SJCRH30 (cell line): ENCODE measurements around the gene KCNJ6. TPM values are rescaled to one million over a fixed set of nuclear protein-coding genes. Genes with fewer than 3 reads are reported as not detected.
"Not testable (repeated sequence)": the region's sequence is repeated elsewhere in the genome, so short reads cannot be mapped to it uniquely, and the experiment has no call there.

ENCODE experiments used
- DNase-seq, 2 experiments: peaks; one replicate each; pipeline ENCODE4 v3.0.0-alpha.2; 2015 to 2020
- H3K27ac ChIP-seq: fragments of 250-450 bp; sonication (Bioruptor Pico); 2 replicates; pipeline ENCODE4 v1.5.1; 2020; ENCODE audit warnings: mild to moderate bottlenecking, moderate library complexity
- H3K27me3 ChIP-seq: fragments of 250-450 bp; sonication (Bioruptor Pico); 2 replicates; pipeline ENCODE4 v1.5.1; 2020; ENCODE audit warnings: mild to moderate bottlenecking, moderate library complexity
- H3K36me3 ChIP-seq: fragments of 250-450 bp; sonication (Bioruptor Pico); 2 replicates; pipeline ENCODE4 v1.5.1; 2020; ENCODE audit warnings: mild to moderate bottlenecking, moderate library complexity
- H3K4me1 ChIP-seq: fragments of 250-450 bp; sonication (Bioruptor Pico); 2 replicates; pipeline ENCODE4 v1.5.1; 2020; ENCODE audit warnings: mild to moderate bottlenecking, moderate library complexity
- H3K4me3 ChIP-seq: fragments of 250-450 bp; sonication (Bioruptor Pico); 2 replicates; pipeline ENCODE4 v1.5.1; 2020; ENCODE audit warnings: mild to moderate bottlenecking, moderate library complexity
- H3K9me3 ChIP-seq: fragments of 250-450 bp; sonication (Bioruptor Pico); replicated peaks from 2 replicates; pipeline ENCODE4 v1.5.1; 2020; ENCODE audit warnings: mild to moderate bottlenecking, moderate library complexity
- total RNA-seq: library from RNA; depleted of rRNA; stranded (reverse); fragments of >200 nt; shearing (Covaris generic); gene quantifications from 2 replicates; pipeline ENCODE4 v1.2.3, GENCODE V29; 2014

Gene KCNJ6
- total RNA-seq, 1 experiment from 2014 or later = not detected

DNA sequence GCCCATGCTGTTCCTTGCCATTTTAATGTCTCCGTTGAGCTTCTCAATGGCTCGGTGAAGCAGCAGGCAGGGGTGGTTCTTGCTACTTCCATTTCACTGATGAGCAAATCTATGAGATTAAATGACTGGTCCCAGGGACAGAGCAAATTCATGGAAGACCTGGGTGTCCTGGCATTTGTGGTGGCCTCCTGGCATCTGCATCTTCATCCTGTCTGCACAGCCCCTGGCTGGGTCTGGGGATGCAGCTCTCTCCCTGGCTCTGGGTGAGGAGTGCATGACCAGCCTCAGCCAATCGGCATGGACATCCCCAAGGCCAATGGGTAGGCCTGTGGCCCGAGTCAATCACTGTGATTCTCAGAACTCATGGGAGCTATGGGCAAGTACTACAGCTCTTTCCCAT, 261.7 kb downstream of the KCNJ6 start:
- Histone ChIP-seq H3K27ac (no peak overlapping the region), H3K4me3 (no peak overlapping the region), H3K27me3 (no peaks in the 10 kb centered on the region), H3K9me3 (no peaks in the 10 kb centered on the region), H3K36me3 (no peaks in the 10 kb centered on the region), H3K4me1 (no peaks in the 10 kb centered on the region)
- DNase-seq = no peak

DNA sequence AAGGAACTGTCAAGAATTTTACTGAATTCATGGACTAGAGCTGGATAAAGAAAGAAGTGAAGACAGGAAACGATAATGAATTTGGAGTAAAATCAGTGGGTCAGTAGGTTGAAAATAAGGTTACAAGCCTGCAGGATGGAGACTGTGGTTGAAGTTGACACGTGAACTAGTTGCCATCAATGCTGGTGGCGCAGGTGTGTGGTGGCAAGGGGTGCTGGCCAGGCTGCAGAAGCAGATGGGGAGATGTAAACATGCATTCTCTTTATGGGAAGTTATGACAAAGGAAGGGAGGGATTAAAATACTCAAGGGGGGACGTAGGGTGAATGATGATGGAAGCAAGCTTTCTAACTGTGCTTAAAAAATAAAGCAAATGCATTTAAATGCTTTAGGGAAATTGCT, 263.1 kb downstream of the KCNJ6 start:
- no peak overlapping the region for H3K27ac ChIP-seq
- H3K4me3 ChIP-seq = no peak overlapping the region
- no peaks in the 10 kb centered on the region for H3K9me3 ChIP-seq
- no peaks in the 10 kb centered on the region for H3K4me1 ChIP-seq
- no peaks in the 10 kb centered on the region for H3K27me3 ChIP-seq
- no peaks in the 10 kb centered on the region for H3K36me3 ChIP-seq
- DNase-seq = no peak

DNA sequence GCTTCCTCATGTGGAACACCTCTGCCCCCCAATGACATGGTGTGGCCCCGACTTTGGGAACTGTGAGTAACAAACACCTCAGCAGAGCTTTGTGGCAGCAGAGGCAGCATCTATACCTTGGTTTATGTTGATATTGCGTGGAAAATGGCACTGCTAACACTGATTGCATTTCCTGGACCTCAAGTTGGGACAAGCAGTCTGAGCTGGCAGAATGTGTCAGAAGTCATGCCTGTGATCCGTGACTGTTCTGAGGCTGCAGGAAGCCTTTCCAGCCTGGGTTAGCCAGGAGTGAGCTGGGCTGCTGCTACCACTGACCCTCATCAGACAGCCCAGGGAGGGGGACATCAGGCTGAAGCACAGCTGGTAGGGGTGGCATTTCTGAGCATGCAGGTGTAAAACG, 268.5 kb downstream of the KCNJ6 start:
- no peaks in the 10 kb centered on the region for H3K4me1 ChIP-seq
- H3K9me3 ChIP-seq = no peaks in the 10 kb centered on the region
- no peak overlapping the region for H3K4me3 ChIP-seq
- H3K27ac ChIP-seq = no peak overlapping the region
- H3K27me3 ChIP-seq = no peaks in the 10 kb centered on the region
- no peak for DNase-seq
- H3K36me3 ChIP-seq = no peaks in the 10 kb centered on the region

DNA sequence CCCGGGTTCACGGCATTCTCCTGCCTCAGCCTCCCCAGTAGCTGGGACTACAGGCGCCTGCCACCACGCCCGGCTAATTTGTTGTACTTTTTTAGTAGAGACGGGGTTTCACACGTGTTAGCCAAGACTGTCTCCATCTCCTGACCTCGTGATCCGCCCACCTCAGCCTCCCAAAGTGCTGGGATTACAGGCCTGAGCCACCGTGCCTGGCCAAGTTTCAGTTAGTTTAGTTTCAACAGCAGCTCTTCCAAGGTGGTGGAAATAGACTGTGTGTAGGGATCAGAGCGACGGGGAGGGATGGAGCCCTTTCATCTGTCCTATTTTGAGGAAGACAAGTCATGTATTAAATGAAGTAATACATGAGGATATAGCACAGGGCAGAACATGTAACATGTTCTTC, 269.5 kb downstream of the KCNJ6 start:
- DNase-seq, H3K4me1 ChIP-seq, H3K36me3 ChIP-seq: not testable (repeated sequence)

DNA sequence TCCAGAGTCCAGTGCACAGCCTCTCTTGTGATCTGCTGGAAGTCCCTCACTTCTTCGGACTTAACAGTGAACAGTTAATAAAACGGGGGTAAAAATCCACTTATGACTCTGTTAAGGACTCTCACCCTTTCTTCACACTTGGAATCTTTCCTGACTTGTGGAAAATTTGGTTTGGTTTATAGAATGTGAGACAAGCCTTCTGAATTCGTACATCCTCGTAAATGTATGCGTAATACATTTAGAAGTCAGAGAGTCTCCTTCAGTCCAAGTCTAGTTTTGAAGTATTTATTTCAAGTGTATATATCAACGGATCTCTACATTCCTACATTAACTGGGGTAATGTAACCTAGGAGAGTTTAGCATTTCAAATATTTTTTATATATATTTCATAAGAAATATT, 270.4 kb downstream of the KCNJ6 start:
- Histone ChIP-seq H3K27me3 (no peaks in the 10 kb centered on the region), H3K4me3 (no peak overlapping the region), H3K27ac (no peak overlapping the region), H3K4me1 (no peaks in the 10 kb centered on the region), H3K9me3 (no peaks in the 10 kb centered on the region), H3K36me3 (no peaks in the 10 kb centered on the region)
- DNase-seq = no peak

More for the DNA sequence above, 269.5 kb downstream of the KCNJ6 start:
- not testable (repeated sequence) for H3K4me3 ChIP-seq, H3K27ac ChIP-seq, H3K27me3 ChIP-seq, H3K9me3 ChIP-seq

DNA sequence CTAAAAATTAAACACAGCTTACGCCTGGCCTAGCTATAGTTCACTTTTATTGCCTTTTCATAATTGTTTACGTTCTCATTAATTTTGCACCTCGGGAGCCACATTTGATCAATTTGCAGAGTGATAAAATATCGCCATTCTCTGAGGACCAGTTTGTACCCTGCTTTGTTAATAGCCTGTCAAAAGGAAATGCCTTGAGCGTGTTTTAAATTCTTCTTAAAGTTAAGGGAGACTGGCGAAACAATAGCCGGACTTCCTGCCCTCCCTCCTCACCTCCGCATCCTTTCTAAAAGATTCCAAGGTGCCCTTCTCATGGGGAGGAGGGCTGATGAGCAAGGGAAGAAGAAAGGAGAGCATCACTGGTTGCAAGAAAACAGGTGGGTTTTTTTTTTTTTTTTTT, 271.6 kb downstream of the KCNJ6 start:
- no peaks in the 10 kb centered on the region for H3K9me3 ChIP-seq
- no peak overlapping the region for H3K4me3 ChIP-seq
- no peaks in the 10 kb centered on the region for H3K36me3 ChIP-seq
- H3K27me3 ChIP-seq = no peaks in the 10 kb centered on the region
- no peak overlapping the region for H3K27ac ChIP-seq
- DNase-seq = no peak
- H3K4me1 ChIP-seq = no peaks in the 10 kb centered on the region

DNA sequence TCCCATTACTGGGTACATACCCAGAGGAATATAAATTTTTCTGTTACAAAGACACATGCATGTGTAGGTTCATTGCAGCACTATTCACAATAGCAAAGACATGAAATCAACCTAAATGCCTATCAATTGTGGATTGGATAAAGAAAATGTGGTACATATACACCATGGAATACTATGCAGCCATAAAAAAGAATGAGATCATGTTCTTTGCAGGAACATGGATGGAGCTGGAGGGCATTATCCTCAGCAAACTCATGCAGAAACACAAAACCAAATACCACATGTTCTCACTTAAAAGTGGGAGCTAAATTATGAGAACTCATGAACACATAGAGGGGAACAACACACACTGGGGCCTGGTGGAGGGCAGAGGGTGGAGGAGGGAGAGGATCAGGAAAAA, 272.4 kb downstream of the KCNJ6 start:
- not testable (repeated sequence) for H3K4me1 ChIP-seq, H3K27me3 ChIP-seq, H3K27ac ChIP-seq, DNase-seq, H3K4me3 ChIP-seq, H3K9me3 ChIP-seq, H3K36me3 ChIP-seq

DNA sequence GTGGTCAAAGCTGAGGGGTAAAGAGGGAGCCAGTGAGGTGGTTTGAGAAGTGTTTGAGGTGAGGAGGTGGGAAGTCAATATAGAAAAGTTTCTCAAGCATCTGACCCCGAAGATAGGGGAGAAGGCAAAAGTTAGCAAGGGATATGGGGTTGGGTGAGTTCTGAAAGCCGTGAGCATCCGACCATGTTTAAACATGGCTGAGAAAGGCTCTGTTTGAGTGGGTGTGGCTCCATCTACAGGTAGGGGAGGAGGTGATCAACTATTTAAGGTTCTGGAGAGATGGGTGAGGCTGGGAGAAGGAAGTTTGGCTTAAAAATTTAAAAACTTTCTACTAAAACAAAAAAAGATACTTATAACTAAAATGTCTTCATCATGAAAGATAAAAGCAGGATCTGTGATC, 273.8 kb downstream of the KCNJ6 start:
- H3K4me3 ChIP-seq = peak overlapping the region; percentile 7
- no peaks in the 10 kb centered on the region for H3K9me3 ChIP-seq
- H3K36me3 ChIP-seq = no peaks in the 10 kb centered on the region
- no peak overlapping the region for H3K27ac ChIP-seq
- H3K27me3 ChIP-seq = no peaks in the 10 kb centered on the region
- DNase-seq = peak; percentile 48 to 72
- no peaks in the 10 kb centered on the region for H3K4me1 ChIP-seq

DNA sequence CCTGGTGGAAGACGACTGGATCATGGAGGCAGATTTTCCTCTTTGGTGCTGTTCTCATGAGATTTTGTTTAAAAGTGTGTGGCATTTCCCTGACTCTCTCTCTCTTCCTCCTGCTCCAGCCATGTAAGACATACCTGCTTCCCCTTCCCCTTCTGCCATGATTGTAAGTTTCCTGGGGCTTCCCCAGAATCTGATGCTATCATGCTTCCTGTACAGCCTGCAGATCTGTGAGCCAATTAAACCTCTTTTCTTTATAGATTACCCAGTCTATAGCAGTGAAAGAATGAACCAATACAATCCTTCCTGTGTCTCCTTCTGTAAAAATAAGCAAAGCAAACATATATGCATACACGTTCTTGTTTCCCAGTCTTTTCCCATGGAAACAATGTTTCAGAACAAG, 276.5 kb downstream of the KCNJ6 start:
- no peak for DNase-seq
- Histone ChIP-seq H3K27ac (no peak overlapping the region), H3K4me1 (no peaks in the 10 kb centered on the region), H3K27me3 (no peaks in the 10 kb centered on the region), H3K36me3 (no peaks in the 10 kb centered on the region), H3K4me3 (no peak overlapping the region), H3K9me3 (no peaks in the 10 kb centered on the region)

DNA sequence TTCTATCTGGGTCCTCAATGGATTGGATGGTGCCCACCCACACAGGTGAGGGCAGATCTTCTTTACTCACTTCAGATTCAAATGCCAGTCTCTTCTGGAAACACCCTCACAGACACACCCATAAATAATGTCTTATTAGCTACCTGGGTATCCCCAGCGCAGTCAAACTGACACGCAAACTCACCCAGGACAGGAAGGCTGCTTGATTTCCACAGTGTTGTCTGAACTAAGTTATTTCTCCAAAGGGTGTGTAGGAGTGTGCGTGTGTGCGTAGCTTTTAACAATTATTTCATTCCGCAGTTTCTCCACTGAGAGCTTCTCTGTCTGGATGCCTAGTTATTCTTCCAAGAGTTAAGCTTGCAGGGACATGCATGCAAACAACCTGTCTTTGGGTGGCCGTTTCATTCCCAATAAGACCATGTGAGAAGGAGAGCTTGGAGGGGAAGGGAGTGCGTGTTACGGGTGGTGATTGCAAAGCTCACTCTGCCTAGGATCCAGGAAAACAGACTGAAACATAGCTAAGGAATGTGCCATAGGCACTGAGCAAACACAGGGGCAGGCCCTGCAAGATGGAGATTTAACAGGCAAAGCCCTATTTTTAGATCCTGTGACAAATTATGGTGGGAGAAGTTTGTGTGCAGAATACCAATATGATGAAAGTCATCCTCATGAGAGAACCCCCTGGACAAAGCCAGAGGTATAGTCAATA, 280.0 kb downstream of the KCNJ6 start:
- no peak overlapping the region for H3K27ac ChIP-seq
- H3K4me1 ChIP-seq = no peaks in the 10 kb centered on the region
- H3K36me3 ChIP-seq = no peaks in the 10 kb centered on the region
- no peak for DNase-seq
- no peak overlapping the region for H3K4me3 ChIP-seq
- 0 out of 2 replicates have a peak, but pooled peaks cover under 1% of the 10 kb centered on the region for H3K27me3 ChIP-seq
- H3K9me3 ChIP-seq = no peaks in the 10 kb centered on the region

DNA sequence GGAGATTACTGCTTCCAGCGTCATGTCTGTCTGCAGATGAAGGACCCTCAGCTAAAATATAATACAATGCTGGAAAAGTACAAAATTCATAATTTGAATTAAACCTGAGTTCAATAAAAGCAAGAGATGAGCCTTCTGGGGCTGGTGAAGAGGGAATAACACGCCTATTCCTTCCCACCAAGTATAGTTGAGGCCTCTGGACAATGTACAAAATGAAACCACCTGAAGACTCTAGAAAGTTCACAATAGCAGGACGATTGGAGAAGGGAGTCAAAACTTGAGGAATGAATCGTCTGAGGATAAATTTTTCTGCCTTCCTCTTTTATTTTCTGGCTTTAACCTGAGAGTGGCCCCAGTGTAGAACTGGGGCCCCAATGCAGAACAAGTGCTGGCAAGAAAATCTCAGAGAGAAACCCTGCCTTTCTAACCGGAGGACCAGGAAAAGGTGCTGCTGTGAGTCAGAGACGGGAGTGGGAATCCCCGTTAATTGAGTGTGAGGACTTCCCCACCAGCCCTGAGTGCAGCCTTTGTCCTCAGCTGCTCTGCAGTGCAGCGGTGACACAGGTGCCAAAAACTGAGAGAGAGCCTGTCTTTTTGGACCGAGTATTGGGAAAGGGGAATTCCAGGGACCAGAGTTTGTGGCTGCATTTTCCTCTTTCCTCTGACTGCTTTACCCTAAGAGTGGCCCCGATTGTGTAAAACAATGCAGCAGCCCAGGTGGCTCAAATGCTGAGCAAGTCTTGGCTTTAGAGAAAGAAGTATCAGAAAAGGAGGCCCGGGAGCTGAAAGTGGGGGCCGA, 284.7 kb downstream of the KCNJ6 start:
- H3K27ac ChIP-seq = no peak overlapping the region
- H3K27me3 ChIP-seq = 0 out of 2 replicates have a peak, but pooled peaks cover 6% of the 10 kb centered on the region
- H3K4me3 ChIP-seq = no peak overlapping the region
- peak in 1 of 2 experiments; percentile 3 for DNase-seq
- H3K36me3 ChIP-seq = no peaks in the 10 kb centered on the region
- H3K4me1 ChIP-seq = no peaks in the 10 kb centered on the region
- H3K9me3 ChIP-seq = no peaks in the 10 kb centered on the region

DNA sequence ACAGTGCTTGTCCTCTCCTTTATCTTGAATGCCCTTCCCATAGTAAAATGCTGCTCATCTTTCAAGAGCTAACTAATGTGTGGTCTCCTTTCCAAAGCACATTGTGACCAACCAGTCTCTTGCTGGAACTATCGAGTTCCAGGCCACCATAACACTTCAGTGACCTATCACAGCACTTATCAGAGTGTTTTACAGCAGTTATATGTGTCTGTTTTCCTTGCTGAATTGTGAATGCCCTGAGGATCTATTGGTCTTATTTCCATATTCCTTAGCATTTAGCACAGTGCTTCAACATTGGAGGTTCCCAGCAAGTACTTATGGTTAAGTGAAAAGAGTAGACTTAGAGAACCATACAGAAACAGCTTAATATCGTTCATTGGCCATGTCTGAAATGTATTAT, 285.4 kb downstream of the KCNJ6 start:
- Histone ChIP-seq H3K27me3 (0 out of 2 replicates have a peak, but pooled peaks cover 6% of the 10 kb centered on the region), H3K36me3 (no peaks in the 10 kb centered on the region), H3K4me1 (no peaks in the 10 kb centered on the region), H3K27ac (no peak overlapping the region), H3K4me3 (no peak overlapping the region), H3K9me3 (no peaks in the 10 kb centered on the region)
- DNase-seq = no peak

DNA sequence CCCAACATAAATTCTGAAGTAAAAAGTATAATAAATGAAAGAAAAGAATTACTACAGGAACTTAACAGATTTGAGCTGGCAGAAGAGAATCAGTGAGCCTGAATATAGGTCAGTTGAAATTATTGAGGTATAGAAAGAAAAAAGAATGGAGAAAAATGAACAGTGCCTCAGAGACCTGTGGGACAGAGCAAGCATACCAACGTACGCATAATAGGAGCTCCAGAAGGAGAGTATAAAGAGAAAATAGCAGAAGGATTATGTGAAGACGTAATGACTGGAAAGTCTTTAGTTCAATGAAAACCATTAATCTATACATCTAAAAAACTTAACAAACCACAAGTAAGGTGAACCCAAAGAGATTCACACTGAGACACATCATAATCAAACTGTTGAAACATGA, 287.9 kb downstream of the KCNJ6 start:
- Histone ChIP-seq H3K4me1 (no peaks in the 10 kb centered on the region), H3K27ac (no peak overlapping the region), H3K4me3 (no peak overlapping the region), H3K9me3 (no peaks in the 10 kb centered on the region), H3K36me3 (no peaks in the 10 kb centered on the region), H3K27me3 (0 out of 2 replicates have a peak, but pooled peaks cover 6% of the 10 kb centered on the region)
- DNase-seq = no peak

DNA sequence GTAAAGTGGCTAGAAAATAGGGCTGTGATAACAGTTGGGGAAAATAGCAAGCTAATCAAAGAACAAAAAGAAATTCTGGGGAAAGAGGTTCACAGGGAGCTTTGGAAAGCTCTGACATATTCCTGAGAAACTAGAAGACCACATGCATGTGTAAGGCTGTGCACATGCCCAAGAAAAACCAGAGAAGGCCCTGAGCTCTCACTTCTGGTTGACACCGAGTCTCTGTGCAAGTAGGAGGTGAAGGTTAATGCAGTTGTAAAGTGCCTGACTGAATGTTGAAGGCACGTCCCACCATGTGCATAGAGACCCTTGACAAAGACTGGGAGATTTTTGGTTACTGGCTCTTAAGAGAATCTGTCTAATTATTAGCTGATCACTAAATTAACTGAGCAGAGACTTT, 288.7 kb downstream of the KCNJ6 start:
- Histone ChIP-seq H3K4me3 (no peak overlapping the region), H3K9me3 (no peaks in the 10 kb centered on the region), H3K36me3 (no peaks in the 10 kb centered on the region), H3K27ac (no peak overlapping the region), H3K4me1 (no peaks in the 10 kb centered on the region), H3K27me3 (0 out of 2 replicates have a peak, but pooled peaks cover 6% of the 10 kb centered on the region)
- no peak for DNase-seq

DNA sequence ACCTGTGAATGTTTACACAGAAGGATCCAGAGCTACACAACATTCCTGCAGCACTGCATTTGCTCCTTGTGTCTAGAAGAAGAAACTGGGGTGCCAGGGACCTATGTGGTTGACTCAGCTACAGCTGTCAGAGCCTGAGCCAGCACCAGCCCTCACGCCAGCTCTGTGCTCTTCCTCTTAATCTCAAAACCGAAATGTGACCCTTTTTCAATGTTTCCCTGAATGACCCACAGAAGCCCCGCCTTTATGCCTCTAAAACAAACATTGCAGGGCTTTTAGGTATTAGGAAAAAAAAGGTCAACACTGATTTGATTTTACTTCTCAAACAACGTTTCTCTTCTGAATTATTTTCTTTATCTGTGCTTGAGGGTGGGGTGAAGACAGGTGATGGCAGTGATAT, 289.2 kb downstream of the KCNJ6 start:
- 0 out of 2 replicates have a peak, but pooled peaks cover 6% of the 10 kb centered on the region for H3K27me3 ChIP-seq
- no peaks in the 10 kb centered on the region for H3K4me1 ChIP-seq
- no peaks in the 10 kb centered on the region for H3K9me3 ChIP-seq
- peak in 1 of 2 experiments; percentile 19 for DNase-seq
- H3K4me3 ChIP-seq = no peak overlapping the region
- H3K36me3 ChIP-seq = no peaks in the 10 kb centered on the region
- no peak overlapping the region for H3K27ac ChIP-seq
